HCT116 (cell line): ENCODE data around the gene CA7. TPM values are rescaled to one million over a fixed set of nuclear protein-coding genes. Genes with fewer than 3 reads are reported as not detected.

Source experiments
- ATAC-seq: fragments of 200-7000 bp; cut with Tn5 transposase; 2 replicates; pipeline ENCODE4 v1.9.1; 2020; ENCODE audit warnings: mild to moderate bottlenecking, moderate library complexity
- BruUV-seq: library from RNA; stranded (reverse); fragments of 400-500 nt; replicated peaks from 2 replicates; lab custom pipeline; 2021; lab: Mats Ljungman, UMichigan
- CTCF ChIA-PET: fragments of 300-600 bp; sonication (Branson Sonifier 250); formaldehyde crosslinking; loops from one replicate; lab custom pipeline; 2021; ENCODE audit warnings: antibody characterized with exemption; lab: Charles Lee
- POLR2A ChIA-PET: fragments of 300-600, 350-600 bp; sonication (Branson Sonifier 250); formaldehyde crosslinking; loops from one replicate; lab custom pipeline; 2021; ENCODE audit warnings: antibody characterized with exemption; lab: Charles Lee
- RAD21 ChIA-PET, 2 experiments: fragments of 300-600 bp; sonication (Branson Sonifier 250); formaldehyde crosslinking; loops; one replicate each; lab custom pipeline; 2023; ENCODE audit warnings: low total read pairs in 2 of 2; ENCODE audit not compliant: uncharacterized antibody in 2 of 2, unreplicated experiment in 2 of 2, low non-redundant PET in 1 of 2; lab: Charles Lee
- DNase-seq: peaks from one replicate; pipeline ENCODE4 v3.0.0-alpha.2; 2010; ENCODE audit warnings: low read depth, low spot score
- H2AFZ ChIP-seq: fragments of 200-600 bp; shearing (Covaris generic), sonication (generic); 2 replicates; pipeline ENCODE4 v1.6.1; 2017; ENCODE audit warnings: low read depth, mixed run types, mixed read lengths, antibody characterized with exemption, low read length; ENCODE audit not compliant: poor library complexity, severe bottlenecking
- H3K27ac ChIP-seq: 2 replicates; pipeline ENCODE4 v1.5.1; 2012; ENCODE audit warnings: low read depth, low read length
- H3K27me3 ChIP-seq: fragments of 200-600 bp; sonication (generic); 2 replicates; pipeline ENCODE4 v1.6.1; 2016; ENCODE audit warnings: mixed run types, low read length, mixed read lengths; ENCODE audit not compliant: insufficient read depth
- H3K36me3 ChIP-seq, 2 experiments: fragments of 200-500 bp in 1 of 2; fragments of 200-600 bp in 1 of 2; sonication (Bioruptor generic) in 1 of 2; sonication (generic) in 1 of 2; 2 replicates each; pipeline versions ENCODE4 v1.5.1 to v1.6.1; 2014 to 2016; ENCODE audit warnings: low read length in 2 of 2, inconsistent platforms in 1 of 2, mixed read lengths in 1 of 2, mixed run types in 1 of 2; ENCODE audit not compliant: insufficient read depth in 2 of 2, control insufficient read depth in 1 of 2
- H3K4me1 ChIP-seq, 2 experiments: fragments of 200-600 bp in 1 of 2; sonication (generic) in 1 of 2; 2 replicates each; pipeline versions ENCODE4 v1.5.1 to v1.6.1; 2012 to 2017; ENCODE audit warnings: low read length in 2 of 2, inconsistent platforms in 1 of 2, mild to moderate bottlenecking in 1 of 2, mixed read lengths in 1 of 2, mixed run types in 1 of 2, moderate library complexity in 1 of 2; ENCODE audit not compliant: insufficient read depth in 2 of 2, control insufficient read depth in 1 of 2
- H3K4me2 ChIP-seq: fragments of 200-600 bp; sonication (generic); 2 replicates; pipeline ENCODE4 v1.6.1; 2017; ENCODE audit warnings: mixed run types, low read length, mixed read lengths
- H3K4me3 ChIP-seq, 2 experiments: fragments of 200-600 bp in 1 of 2; sonication (generic) in 1 of 2; replicated peaks in 1 of 2; 2 replicates each; pipeline ENCODE4 v1.5.1; 2011 to 2016; ENCODE audit warnings: low read length in 2 of 2, control low read depth in 1 of 2, low read depth in 1 of 2, mild to moderate bottlenecking in 1 of 2, mixed read lengths in 1 of 2, mixed run types in 1 of 2
- H3K79me2 ChIP-seq: fragments of 200-600 bp; sonication (generic); 2 replicates; pipeline ENCODE4 v1.6.1; 2017; ENCODE audit warnings: mild to moderate bottlenecking, mixed run types, low read length, moderate library complexity, mixed read lengths; ENCODE audit not compliant: insufficient read depth
- H3K9ac ChIP-seq: fragments of 200-600 bp; sonication (generic); 2 replicates; pipeline ENCODE4 v1.6.1; 2016; ENCODE audit warnings: low read length, mixed read lengths
- H3K9me2 ChIP-seq: fragments of 200-600 bp; sonication (generic), shearing (Covaris generic); 2 replicates; pipeline ENCODE4 v1.6.1; 2017; ENCODE audit warnings: mixed run types, mild to moderate bottlenecking, moderate library complexity; ENCODE audit not compliant: insufficient read depth
- H3K9me3 ChIP-seq, 2 experiments: fragments of 200-500 bp in 1 of 2; fragments of 200-600 bp in 1 of 2; sonication (Bioruptor generic) in 1 of 2; sonication (generic) in 1 of 2; 2 replicates each; pipeline ENCODE4 v1.6.1; 2014 to 2017; ENCODE audit warnings: low read length in 2 of 2, mixed read lengths in 2 of 2, inconsistent platforms in 1 of 2, low read depth in 1 of 2, mild to moderate bottlenecking in 1 of 2, mixed run types in 1 of 2, moderate library complexity in 1 of 2; ENCODE audit not compliant: control insufficient read depth in 1 of 2, insufficient read depth in 1 of 2
- H4K20me1 ChIP-seq: fragments of 200-600 bp; sonication (generic), shearing (Covaris generic); 2 replicates; pipeline ENCODE4 v1.6.1; 2017; ENCODE audit warnings: mixed run types, mild to moderate bottlenecking, moderate library complexity; ENCODE audit not compliant: insufficient read depth
- CEBPB ChIP-seq: IDR thresholded peaks from 2 replicates; pipeline ENCODE4 v1.6.1; 2012; ENCODE audit warnings: low read depth
- ELF1 ChIP-seq: IDR thresholded peaks from 2 replicates; pipeline ENCODE4 v1.6.1; 2012; ENCODE audit warnings: low read depth, borderline replicate concordance
- EZH2 ChIP-seq: fragments of 200-600 bp; sonication (generic); IDR thresholded peaks from 2 replicates; pipeline ENCODE4 v1.6.1; 2017; ENCODE audit warnings: antibody characterized with exemption, mixed run types
- EZH2phosphoT487 ChIP-seq: fragments of 200-600 bp; IDR thresholded peaks from 2 replicates; pipeline ENCODE4 v1.6.1; 2018; ENCODE audit warnings: antibody characterized with exemption, borderline replicate concordance
- POLR2A ChIP-seq: IDR thresholded peaks from 2 replicates; pipeline ENCODE4 v1.7.0; 2011; ENCODE audit warnings: borderline replicate concordance; ENCODE audit not compliant: insufficient read depth, insufficient read length; ENCODE audit errors: extremely low read depth
- POLR2AphosphoS5 ChIP-seq: IDR thresholded peaks from 2 replicates; pipeline ENCODE4 v1.6.1; 2011; ENCODE audit warnings: mild to moderate bottlenecking, low read depth, low read length, moderate library complexity
- RAD21 ChIP-seq: IDR thresholded peaks from 2 replicates; pipeline ENCODE4 v1.6.1; 2012; ENCODE audit warnings: low read depth, mild to moderate bottlenecking
- SP1 ChIP-seq: IDR thresholded peaks from 2 replicates; pipeline ENCODE4 v1.6.1; 2012; ENCODE audit warnings: low read depth
- TCF7L2 ChIP-seq: IDR thresholded peaks from 2 replicates; pipeline ENCODE4 v1.7.0; 2011; ENCODE audit warnings: borderline replicate concordance, inconsistent platforms; ENCODE audit not compliant: insufficient read depth, insufficient read length; ENCODE audit errors: extremely low read depth
- YY1 ChIP-seq: IDR thresholded peaks from 2 replicates; pipeline ENCODE4 v1.6.1; 2011; ENCODE audit warnings: low read length, low read depth, moderate library complexity, mild to moderate bottlenecking; ENCODE audit not compliant: insufficient replicate concordance; ENCODE audit errors: extremely low read depth
- ZFX ChIP-seq: fragments of 450-650 bp; IDR thresholded peaks from 2 replicates; pipeline ENCODE4 v1.6.1; 2017
- ZNF274 ChIP-seq: fragments of 200-500 bp; sonication (Bioruptor generic); IDR thresholded peaks from 2 replicates; pipeline ENCODE4 v1.6.1; 2014; ENCODE audit warnings: mild to moderate bottlenecking, low read depth, low read length, inconsistent platforms
- intact Hi-C: fragments of 100-400 bp; cut with micrococcal nuclease; formaldehyde crosslinking; loops from 2 replicates; pipeline ENCODE4 v1.10.0; 2022
- total RNA-seq: library from RNA; stranded (reverse); gene quantifications from one replicate; pipeline ENCODE4 v1.2.1, GENCODE V29; 2021; ENCODE audit not compliant: unreplicated experiment
- TF ChIP-seq, protein P1 (sequence below): IDR thresholded peaks from 2 replicates; pipeline ENCODE4 v1.6.1; 2012
- TF ChIP-seq, protein P2 (sequence below): IDR thresholded peaks from 2 replicates; pipeline ENCODE4 v1.6.1; 2012; ENCODE audit warnings: low read depth

The CA7 gene
- total RNA-seq, 1 experiment from 2014 or later: not detected

DNA sequence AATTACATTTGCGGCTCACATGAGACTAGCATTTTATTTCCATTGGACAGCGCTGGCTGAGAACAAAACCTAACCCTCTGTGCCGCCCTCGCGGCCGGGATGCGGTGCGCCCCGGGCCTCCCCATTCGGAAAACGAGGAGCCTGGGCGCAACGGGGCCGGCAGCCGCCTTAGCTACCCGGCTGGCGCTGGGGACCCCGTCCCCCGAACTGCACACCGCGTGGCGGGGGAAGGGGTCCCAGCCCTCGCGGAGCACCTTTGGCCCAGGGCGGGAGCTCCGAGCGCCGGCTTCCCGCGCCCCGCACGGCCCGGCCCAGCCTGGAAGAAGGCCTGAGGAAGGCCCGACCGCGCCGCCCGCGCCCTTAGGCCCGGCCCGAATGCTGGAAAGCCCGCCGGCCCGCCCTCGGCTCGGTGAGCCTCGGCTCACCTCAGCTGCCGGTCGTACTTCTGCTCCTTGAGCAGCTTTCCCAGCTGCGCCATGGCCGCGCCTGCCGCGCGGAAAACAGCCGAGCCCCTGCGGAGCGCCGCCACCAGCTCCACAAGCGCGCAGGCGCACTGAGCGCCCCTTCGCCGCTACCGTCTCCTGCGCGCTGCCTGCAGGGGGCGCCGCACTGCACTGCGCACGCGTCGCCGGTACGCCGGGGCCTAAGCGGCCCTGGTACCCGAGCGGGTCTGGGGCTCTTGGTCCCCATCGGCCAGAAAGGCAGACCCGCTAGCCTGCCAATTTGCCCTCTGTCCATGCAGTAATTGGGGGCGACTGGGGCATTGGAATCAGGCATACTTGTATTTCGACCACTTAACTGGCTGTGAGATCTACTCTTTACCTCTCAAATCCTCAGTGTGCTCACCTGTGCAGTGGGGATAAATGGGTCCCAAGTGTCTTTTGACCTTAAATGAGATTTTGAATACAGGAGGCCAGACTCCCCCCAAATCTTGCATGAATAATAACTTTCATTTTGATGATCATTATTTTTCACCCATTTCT, 13.5 kb upstream of the CA7 start, which contains the start of gene NAE1 (continued):
- TF ChIP-seq ZNF274: no peak
- TF ChIP-seq TCF7L2: no peak
- no peak for TF ChIP-seq EZH2phosphoT487
- TF ChIP-seq ELF1: no peak
- TF ChIP-seq, protein P1, sequence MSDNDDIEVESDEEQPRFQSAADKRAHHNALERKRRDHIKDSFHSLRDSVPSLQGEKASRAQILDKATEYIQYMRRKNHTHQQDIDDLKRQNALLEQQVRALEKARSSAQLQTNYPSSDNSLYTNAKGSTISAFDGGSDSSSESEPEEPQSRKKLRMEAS: peak; percentile 38; the same call in 1 of the 2 replicates
- peak; percentile 58 for TF ChIP-seq RAD21
- peak; percentile 100 for TF ChIP-seq ZFX
- TF ChIP-seq, protein P2, sequence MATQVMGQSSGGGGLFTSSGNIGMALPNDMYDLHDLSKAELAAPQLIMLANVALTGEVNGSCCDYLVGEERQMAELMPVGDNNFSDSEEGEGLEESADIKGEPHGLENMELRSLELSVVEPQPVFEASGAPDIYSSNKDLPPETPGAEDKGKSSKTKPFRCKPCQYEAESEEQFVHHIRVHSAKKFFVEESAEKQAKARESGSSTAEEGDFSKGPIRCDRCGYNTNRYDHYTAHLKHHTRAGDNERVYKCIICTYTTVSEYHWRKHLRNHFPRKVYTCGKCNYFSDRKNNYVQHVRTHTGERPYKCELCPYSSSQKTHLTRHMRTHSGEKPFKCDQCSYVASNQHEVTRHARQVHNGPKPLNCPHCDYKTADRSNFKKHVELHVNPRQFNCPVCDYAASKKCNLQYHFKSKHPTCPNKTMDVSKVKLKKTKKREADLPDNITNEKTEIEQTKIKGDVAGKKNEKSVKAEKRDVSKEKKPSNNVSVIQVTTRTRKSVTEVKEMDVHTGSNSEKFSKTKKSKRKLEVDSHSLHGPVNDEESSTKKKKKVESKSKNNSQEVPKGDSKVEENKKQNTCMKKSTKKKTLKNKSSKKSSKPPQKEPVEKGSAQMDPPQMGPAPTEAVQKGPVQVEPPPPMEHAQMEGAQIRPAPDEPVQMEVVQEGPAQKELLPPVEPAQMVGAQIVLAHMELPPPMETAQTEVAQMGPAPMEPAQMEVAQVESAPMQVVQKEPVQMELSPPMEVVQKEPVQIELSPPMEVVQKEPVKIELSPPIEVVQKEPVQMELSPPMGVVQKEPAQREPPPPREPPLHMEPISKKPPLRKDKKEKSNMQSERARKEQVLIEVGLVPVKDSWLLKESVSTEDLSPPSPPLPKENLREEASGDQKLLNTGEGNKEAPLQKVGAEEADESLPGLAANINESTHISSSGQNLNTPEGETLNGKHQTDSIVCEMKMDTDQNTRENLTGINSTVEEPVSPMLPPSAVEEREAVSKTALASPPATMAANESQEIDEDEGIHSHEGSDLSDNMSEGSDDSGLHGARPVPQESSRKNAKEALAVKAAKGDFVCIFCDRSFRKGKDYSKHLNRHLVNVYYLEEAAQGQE: no peak
- TF ChIP-seq, all 23 proteins: peak for 9

DNA sequence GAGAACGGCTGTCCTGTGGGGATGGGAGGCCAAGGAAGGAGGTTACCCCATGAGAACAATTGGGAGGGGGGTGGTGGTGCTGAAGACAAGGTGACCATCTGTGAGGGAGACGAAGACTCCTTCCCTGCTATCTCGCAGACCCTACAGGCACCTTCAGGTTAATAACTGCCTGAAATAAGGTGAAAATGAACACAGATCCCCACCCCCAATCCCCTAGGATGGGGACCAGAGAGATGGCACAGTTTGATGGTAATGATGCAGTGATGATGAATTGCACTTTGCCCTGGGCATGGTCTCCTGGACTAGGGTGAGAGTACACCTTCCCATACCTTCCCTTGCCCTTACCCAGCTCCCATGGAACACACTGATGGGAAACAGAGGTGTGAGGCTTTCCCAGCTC, 12.0 kb upstream of the CA7 start:
- ChIA-PET POLR2A (no interaction called here), RAD21 (interaction anchor here in 1 of 2 experiments (0.6 to 1.8 kb wide), 2 partner anchors 36 to 41 kb away, joined by 4 to 6 read pairs; no protein-coding TSS in a partner anchor)
- no peak for ATAC-seq
- H3K4me3 ChIP-seq: no peak overlapping the region
- H2AFZ ChIP-seq: no peak overlapping the region
- intact Hi-C loops: no loop called here
- H4K20me1 ChIP-seq: no peaks in the 10 kb centered on the region
- H3K9ac ChIP-seq: no peak overlapping the region
- peaks cover 7 to 13% of the 10 kb centered on the region in 2 experiments for H3K4me1 ChIP-seq
- H3K36me3 ChIP-seq: peaks cover 5 to 6% of the 10 kb centered on the region in 2 experiments; a peak in 1 of 4 replicates
- H3K27ac ChIP-seq: no peak overlapping the region
- no peak for DNase-seq
- no peak overlapping the region for H3K4me2 ChIP-seq
- no peaks in the 10 kb centered on the region for H3K9me2 ChIP-seq
- no peak for TF ChIP-seq CEBPB
- TF ChIP-seq POLR2A: no peak
- no peak for TF ChIP-seq POLR2AphosphoS5
- TF ChIP-seq, protein P2: no peak
- no peak for TF ChIP-seq YY1
- no peak for TF ChIP-seq SP1
- TF ChIP-seq EZH2phosphoT487: no peak
- TF ChIP-seq EZH2: no peak
- no peak for TF ChIP-seq ELF1
- TF ChIP-seq, all 23 proteins: peak for 0
- BruUV-seq: no TSS peak
- no peaks in the 10 kb centered on the region for H3K9me3 ChIP-seq
- CTCF ChIA-PET: interaction anchor here (1.8 kb wide), 1 partner anchor 91 kb away, joined by 8 read pairs; no protein-coding TSS in a partner anchor
- H3K27me3 ChIP-seq: no peaks in the 10 kb centered on the region
- H3K79me2 ChIP-seq: peaks cover 35% of the 10 kb centered on the region
